COR-L47 (cell line): ENCODE measurements around the gene MIGA2.
"Not testable (repeated sequence)": the region's sequence is repeated elsewhere in the genome, so short reads cannot be mapped to it uniquely, and the experiment has no call there.

Source experiments
- DNase-seq: peaks from one replicate; lab custom pipeline; 2025; lab: John Stamatoyannopoulos, UW

MIGA2 gene

GRCh38 chr9:129011170-129011569 lies 25.3 kb upstream of the MIGA2 start:
- no peak for DNase-seq

GRCh38 chr9:129011761-129012181 lies 24.7 kb upstream of the MIGA2 start:
- DNase-seq, result no peak

GRCh38 chr9:129012343-129012742 lies 24.1 kb upstream of the MIGA2 start:
- no peak for DNase-seq

- DNase-seq, result no peak
Observed at GRCh38 chr9:129012893-129013448, 23.5 kb upstream of the MIGA2 start.

GRCh38 chr9:129013674-129014073 lies 22.8 kb upstream of the MIGA2 start:
- DNase-seq, result no peak

GRCh38 chr9:129014124-129014523 lies 22.3 kb upstream of the MIGA2 start:
- no peak for DNase-seq

GRCh38 chr9:129014608-129015007 lies 21.8 kb upstream of the MIGA2 start:
- DNase-seq, result no peak

GRCh38 chr9:129021091-129021490 lies 15.3 kb upstream of the MIGA2 start:
- DNase-seq, result no peak

- DNase-seq, result no peak
Observed at GRCh38 chr9:129022037-129022436, 14.4 kb upstream of the MIGA2 start.

- DNase-seq, result peak; percentile 67
Observed at GRCh38 chr9:129023036-129023907, 13.2 kb upstream of the MIGA2 start.

GRCh38 chr9:129023908-129024233 lies 12.6 kb upstream of the MIGA2 start:
- no peak for DNase-seq

GRCh38 chr9:129026442-129027223 lies 9.8 kb upstream of the MIGA2 start:
- DNase-seq, result peak; percentile 51

- DNase-seq, result peak; percentile 41
Observed at GRCh38 chr9:129027224-129027684, 9.2 kb upstream of the MIGA2 start.

- DNase-seq, result peak; percentile 80
Observed at GRCh38 chr9:129027685-129028191, 8.7 kb upstream of the MIGA2 start.

- peak; percentile 90 for DNase-seq
Observed at GRCh38 chr9:129028192-129028966, 8.0 kb upstream of the MIGA2 start, which contains the start of gene SH3GLB2. SH3GLB2 (minus strand) TSS chr9:129028331; CDS start chr9:129028154, 177 bp downstream.

- no peak for DNase-seq
Observed at GRCh38 chr9:129030191-129030590, 6.2 kb upstream of the MIGA2 start.

- DNase-seq, result no peak
Observed at GRCh38 chr9:129031514-129031913, 4.9 kb upstream of the MIGA2 start.

GRCh38 chr9:129032541-129033159 lies 3.8 kb upstream of the MIGA2 start:
- DNase-seq, result no peak

GRCh38 chr9:129033216-129033615 lies 3.2 kb upstream of the MIGA2 start:
- no peak for DNase-seq

GRCh38 chr9:129035838-129036237 lies 588 bp upstream of the MIGA2 start:
- DNase-seq, result not testable (repeated sequence)
